B cell (primary cell): ENCODE results near the gene TNRC6C. TPM values are rescaled to one million over a fixed set of nuclear protein-coding genes. Genes with fewer than 3 reads are reported as not detected.

Source experiments
- ATAC-seq: fragments of 200-7000 bp; cut with Tn5 transposase; one replicate; pipeline ENCODE4 v1.10.0; 2021; ENCODE audit warnings: low read depth, mild to moderate bottlenecking, moderate number of reproducible peaks, moderate library complexity
- CTCF ChIA-PET: fragments of 350-600 bp; sonication (Branson Sonifier 250); formaldehyde crosslinking; loops from one replicate; lab custom pipeline; 2021; ENCODE audit warnings: antibody characterized with exemption, inconsistent platforms; lab: Charles Lee
- POLR2A ChIA-PET: fragments of 350-600 bp; sonication (Branson Sonifier 250); formaldehyde crosslinking; loops from one replicate; lab custom pipeline; 2021; ENCODE audit warnings: antibody characterized with exemption; lab: Charles Lee
- DNase-seq: peaks from one replicate; pipeline ENCODE4 v3.0.0; 2013
- H2AFZ ChIP-seq: 2 replicates; pipeline ENCODE4 v1.6.1; 2012; ENCODE audit warnings: mild to moderate bottlenecking, low read depth, low read length; ENCODE audit not compliant: insufficient read depth, poor library complexity, severe bottlenecking
- H3K27ac ChIP-seq, 2 donors: 1 replicate in 1 of 2; 2 replicates in 1 of 2; pipeline ENCODE4 v1.5.1; 2012 to 2013; ENCODE audit warnings: low read length in 2 of 2, mild to moderate bottlenecking in 2 of 2, moderate library complexity in 1 of 2
- H3K27me3 ChIP-seq, 4 experiments: fragments of 200-600 bp in 1 of 4; sonication (generic) in 1 of 4; replicated peaks in 1 of 4; 1 replicate in 2 of 4; 2 replicates in 2 of 4; pipeline versions ENCODE4 v1.6.1 to v1.7.0; 2013 to 2016; ENCODE audit warnings: low read length in 3 of 4, mild to moderate bottlenecking in 2 of 4, mixed read lengths in 1 of 4, moderate library complexity in 1 of 4; ENCODE audit not compliant: insufficient read depth in 4 of 4, control insufficient read depth in 3 of 4; ENCODE audit errors: control extremely low read depth in 1 of 4
- H3K36me3 ChIP-seq, 2 experiments: replicated peaks in 1 of 2; 1 replicate in 1 of 2; 2 replicates in 1 of 2; pipeline versions ENCODE4 v1.6.1 to v1.7.1; 2013; ENCODE audit warnings: low read length in 1 of 2; ENCODE audit not compliant: insufficient read depth in 2 of 2, control insufficient read depth in 1 of 2; ENCODE audit errors: control extremely low read depth in 1 of 2, extremely low read depth in 1 of 2
- H3K4me1 ChIP-seq, 2 donors: fragments of 200-600 bp in 1 of 2; sonication (generic) in 1 of 2; 1 replicate in 1 of 2; 2 replicates in 1 of 2; pipeline versions ENCODE4 v1.5.1 to v1.6.1; 2013 to 2017; ENCODE audit warnings: low read length in 2 of 2; ENCODE audit not compliant: control insufficient read depth in 2 of 2, insufficient read depth in 2 of 2
- H3K4me2 ChIP-seq: replicated peaks from 2 replicates; pipeline ENCODE3; 2012; ENCODE audit warnings: mild to moderate bottlenecking, low read depth, low read length; ENCODE audit not compliant: poor library complexity, severe bottlenecking
- H3K4me3 ChIP-seq, 5 experiments: fragments of 200-600 bp in 1 of 5; sonication (generic) in 1 of 5; 1 replicate in 3 of 5; 2 replicates in 2 of 5; pipeline versions ENCODE4 v1.5.1 to v1.7.0; 2011 to 2016; ENCODE audit warnings: low read length in 4 of 5, mild to moderate bottlenecking in 4 of 5, low read depth in 2 of 5, control low read depth in 1 of 5, moderate library complexity in 1 of 5; ENCODE audit not compliant: insufficient read depth in 1 of 5; ENCODE audit errors: control extremely low read depth in 1 of 5, extremely low read depth in 1 of 5
- H3K79me2 ChIP-seq: fragments of 200-600 bp; sonication (generic); one replicate; pipeline ENCODE4 v1.6.0; 2016; ENCODE audit warnings: low read length; ENCODE audit not compliant: control insufficient read depth, insufficient read depth
- H3K9ac ChIP-seq: fragments of 200-600 bp; sonication (generic); 2 replicates; pipeline ENCODE4 v1.6.1; 2017; ENCODE audit warnings: mild to moderate bottlenecking, low read length, moderate library complexity
- H3K9me3 ChIP-seq, 3 donors: one replicate each; pipeline versions ENCODE4 v1.6.1 to v1.7.1; 2013; ENCODE audit warnings: low read length in 2 of 3; ENCODE audit not compliant: control insufficient read depth in 2 of 3, insufficient read depth in 1 of 3; ENCODE audit errors: control extremely low read depth in 1 of 3
- H4K20me1 ChIP-seq: 2 replicates; pipeline ENCODE4 v1.6.0; 2012; ENCODE audit warnings: mild to moderate bottlenecking, low read length; ENCODE audit not compliant: insufficient read depth, control insufficient read depth, poor library complexity, severe bottlenecking
- H3K27ac Mint-ChIP-seq: one replicate; pipeline ENCODE4 v1.8.0; 2021; ENCODE audit warnings: mixed read lengths
- H3K27me3 Mint-ChIP-seq: one replicate; pipeline ENCODE4 v1.8.0; 2021; ENCODE audit warnings: mixed read lengths
- H3K4me1 Mint-ChIP-seq: one replicate; pipeline ENCODE4 v1.8.0; 2021; ENCODE audit warnings: mixed read lengths
- H3K4me3 Mint-ChIP-seq: one replicate; pipeline ENCODE4 v1.8.0; 2021; ENCODE audit warnings: mixed read lengths
- H3K9me3 Mint-ChIP-seq: one replicate; pipeline ENCODE4 v1.8.0; 2022; ENCODE audit warnings: mixed read lengths; ENCODE audit not compliant: insufficient read depth
- EZH2 ChIP-seq: IDR thresholded peaks from 2 replicates; pipeline ENCODE4 v1.6.1; 2012; ENCODE audit warnings: borderline replicate concordance, low read depth, mild to moderate bottlenecking, moderate library complexity, low read length; ENCODE audit not compliant: insufficient read depth, poor library complexity, severe bottlenecking
- whole genome bisulfite sequencing: methylation state at CpG from one replicate; pipeline ENCODE4 v1.1.5; 2013; ENCODE audit warnings: missing lambda C conversion rate; ENCODE audit not compliant: insufficient coverage; 5-methylcytosine and 5-hydroxymethylcytosine counted together
- intact Hi-C: fragments of 100-400 bp; cut with micrococcal nuclease; formaldehyde crosslinking; loops from one replicate; pipeline ENCODE4 v1.10.0; 2022
- polyA plus RNA-seq: library from polyadenylated mRNA; depleted of rRNA; stranded (reverse); fragments of >200 nt; gene quantifications from 2 replicates; pipeline ENCODE4 v1.2.3, GENCODE V29; 2012
- total RNA-seq, 2 donors: library from RNA; stranded (reverse); fragments of 120-200 nt in 1 of 2; gene quantifications; 1 replicate in 1 of 2; 2 replicates in 1 of 2; pipeline versions ENCODE4 v1.2.3 to v1.2.4, GENCODE V29; 2013 to 2022
- TF ChIP-seq, protein P1 (sequence below): fragments of 200-600 bp; IDR thresholded peaks from one replicate; pipeline ENCODE4 v1.8.0; 2022; ENCODE audit warnings: antibody characterized with exemption, mild to moderate bottlenecking

The TNRC6C gene
- total and polyA plus RNA-seq, 2 donors (not counting 1 experiment from before 2014, with no cell fraction given), result 3.9 to 63.8 TPM

DNA sequence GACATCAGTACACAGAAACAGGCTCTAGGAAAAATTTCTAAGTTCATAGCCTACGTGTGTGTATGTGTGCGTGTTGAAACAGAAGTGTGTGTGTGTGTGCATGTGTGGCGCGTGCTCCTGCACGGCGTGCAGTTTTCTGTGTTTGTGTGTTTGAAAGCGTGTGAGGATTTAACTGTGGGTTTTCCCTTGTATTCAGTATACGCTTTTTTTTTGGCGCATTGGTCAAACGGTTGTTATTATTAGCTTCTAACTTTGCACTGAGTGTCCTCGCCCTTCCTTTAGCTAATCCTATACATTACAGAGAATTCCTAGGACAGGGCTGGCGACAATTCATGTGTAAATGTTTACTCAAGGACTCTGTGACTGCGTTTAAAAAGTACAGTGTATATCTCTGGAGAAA is 147.0 kb downstream of the TNRC6C start:
- Mint-ChIP-seq H3K9me3 (no peaks in the 10 kb centered on the region), H3K27me3 (no peaks in the 10 kb centered on the region), H3K4me1 (no peaks in the 10 kb centered on the region), H3K27ac (no peak overlapping the region), H3K4me3 (no peak overlapping the region)
- H2AFZ ChIP-seq, result no peak overlapping the region
- no peaks in the 10 kb centered on the region for H3K79me2 ChIP-seq
- peaks cover 36% of the 10 kb centered on the region for H4K20me1 ChIP-seq
- ChIA-PET POLR2A (no interaction called here), CTCF (interaction anchor here (0.8 to 2.0 kb wide), 3 partner anchors 29 to 316 kb away, joined by 3 to 5 read pairs (median 3); no protein-coding TSS in a partner anchor)
- intact Hi-C loops, result no loop called here
- no peak overlapping the region for H3K9ac ChIP-seq
- H3K9me3 ChIP-seq, result no peaks in the 10 kb centered on the region
- H3K4me2 ChIP-seq, result no peak overlapping the region
- no peak overlapping the region for H3K4me3 ChIP-seq
- no peak for TF ChIP-seq EZH2
- TF ChIP-seq, protein P1, sequence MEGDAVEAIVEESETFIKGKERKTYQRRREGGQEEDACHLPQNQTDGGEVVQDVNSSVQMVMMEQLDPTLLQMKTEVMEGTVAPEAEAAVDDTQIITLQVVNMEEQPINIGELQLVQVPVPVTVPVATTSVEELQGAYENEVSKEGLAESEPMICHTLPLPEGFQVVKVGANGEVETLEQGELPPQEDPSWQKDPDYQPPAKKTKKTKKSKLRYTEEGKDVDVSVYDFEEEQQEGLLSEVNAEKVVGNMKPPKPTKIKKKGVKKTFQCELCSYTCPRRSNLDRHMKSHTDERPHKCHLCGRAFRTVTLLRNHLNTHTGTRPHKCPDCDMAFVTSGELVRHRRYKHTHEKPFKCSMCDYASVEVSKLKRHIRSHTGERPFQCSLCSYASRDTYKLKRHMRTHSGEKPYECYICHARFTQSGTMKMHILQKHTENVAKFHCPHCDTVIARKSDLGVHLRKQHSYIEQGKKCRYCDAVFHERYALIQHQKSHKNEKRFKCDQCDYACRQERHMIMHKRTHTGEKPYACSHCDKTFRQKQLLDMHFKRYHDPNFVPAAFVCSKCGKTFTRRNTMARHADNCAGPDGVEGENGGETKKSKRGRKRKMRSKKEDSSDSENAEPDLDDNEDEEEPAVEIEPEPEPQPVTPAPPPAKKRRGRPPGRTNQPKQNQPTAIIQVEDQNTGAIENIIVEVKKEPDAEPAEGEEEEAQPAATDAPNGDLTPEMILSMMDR, result no peak
- no peak overlapping the region for H3K27ac ChIP-seq
- 94% methylated on average over 8 of the region's 13 CpGs for WGBS
- H3K36me3 ChIP-seq, result peaks cover 2 to 65% of the 10 kb centered on the region in 2 experiments
- no peaks in the 10 kb centered on the region for H3K27me3 ChIP-seq
- DNase-seq (no peak), ATAC-seq (no peak)
- no peaks in the 10 kb centered on the region for H3K4me1 ChIP-seq

- TF ChIP-seq, protein P1, result no peak
- no peak for TF ChIP-seq EZH2
- no peaks in the 10 kb centered on the region for H3K27me3 ChIP-seq
- H3K79me2 ChIP-seq, result no peaks in the 10 kb centered on the region
- H3K9me3 Mint-ChIP-seq, result no peaks in the 10 kb centered on the region
- H3K4me1 ChIP-seq, result no peaks in the 10 kb centered on the region
- H3K27ac ChIP-seq, result no peak overlapping the region
- intact Hi-C loops, result no loop called here
- H3K4me3 Mint-ChIP-seq, result no peak overlapping the region
- no peak overlapping the region for H3K27ac Mint-ChIP-seq
- 99% methylated on average over 8 of the region's 15 CpGs for WGBS
- H3K27me3 Mint-ChIP-seq, result no peaks in the 10 kb centered on the region
- no peak overlapping the region for H2AFZ ChIP-seq
- peaks cover under 1% of the 10 kb centered on the region for H3K4me1 Mint-ChIP-seq
- no peak overlapping the region for H3K9ac ChIP-seq
- H3K36me3 ChIP-seq, result peaks cover 2 to 72% of the 10 kb centered on the region in 2 experiments
- H3K9me3 ChIP-seq, result no peaks in the 10 kb centered on the region
- no peak overlapping the region for H3K4me2 ChIP-seq
- POLR2A ChIA-PET, result interaction anchor here (0.7 kb wide), 1 partner anchor 276 kb away, joined by 4 read pairs; no protein-coding TSS in a partner anchor
- H3K4me3 ChIP-seq, result no peak overlapping the region
- DNase-seq (no peak), ATAC-seq (no peak)
- CTCF ChIA-PET, result interaction anchor here (0.8 to 10.9 kb wide), 7 partner anchors 14 to 316 kb away, joined by 3 to 142 read pairs (median 5); no protein-coding TSS in a partner anchor
- H4K20me1 ChIP-seq, result peaks cover 43% of the 10 kb centered on the region
Measured at GRCh38 chr17:78106211-78106610, 147.7 kb downstream of the TNRC6C start.
